Endothelial cell of umbilical vein (primary cell): ENCODE measurements around the gene ATP2C2. TPM values are rescaled to one million over a fixed set of nuclear protein-coding genes. Genes with fewer than 3 reads are reported as not detected.

Experiments
- BruUV-seq: library from RNA; stranded (reverse); fragments of 400-500 nt; replicated peaks from 2 replicates; lab custom pipeline; 2021; lab: Mats Ljungman, UMichigan
- CTCF ChIA-PET: fragments of 300-600, 350-600 bp; sonication (Branson Sonifier 250); formaldehyde crosslinking; loops from one replicate; lab custom pipeline; 2021; ENCODE audit warnings: antibody characterized with exemption, inconsistent platforms; lab: Charles Lee
- POLR2A ChIA-PET: fragments of 300-600, 350-600 bp; sonication (Branson Sonifier 250); formaldehyde crosslinking; loops from one replicate; lab custom pipeline; 2021; ENCODE audit warnings: antibody characterized with exemption, inconsistent platforms; lab: Charles Lee
- DNase-seq: peaks from one replicate; pipeline ENCODE4 v3.0.0-alpha.2; 2011; ENCODE audit warnings: low read depth, low spot score
- FAIRE-seq: peaks from 2 replicates; lab custom pipeline; 2011; peaks lifted over from hg19 to GRCh38; lab: Jason Lieb, UNC
- H2AFZ ChIP-seq: 2 replicates; pipeline ENCODE4 v1.6.0; 2012; ENCODE audit warnings: low read depth, low read length, control low read depth, inconsistent platforms
- H3K27ac ChIP-seq: 2 replicates; pipeline ENCODE4 v1.5.1; 2011; ENCODE audit warnings: low read depth, mild to moderate bottlenecking, control low read depth, low read length, moderate library complexity; ENCODE audit not compliant: insufficient read depth
- H3K27me3 ChIP-seq, 2 experiments: 2 replicates each; pipeline versions ENCODE4 v1.6.0 to v1.6.1; 2011; ENCODE audit warnings: low read length in 2 of 2, mixed read lengths in 1 of 2; ENCODE audit not compliant: control insufficient read depth in 2 of 2, insufficient read depth in 2 of 2
- H3K36me3 ChIP-seq, 2 experiments: 2 replicates in 1 of 2; 3 replicates in 1 of 2; pipeline ENCODE4 v1.5.1; 2011; ENCODE audit warnings: low read length in 2 of 2, mild to moderate bottlenecking in 1 of 2, moderate library complexity in 1 of 2; ENCODE audit not compliant: control insufficient read depth in 2 of 2, insufficient read depth in 2 of 2; ENCODE audit errors: extremely low read depth in 1 of 2
- H3K4me1 ChIP-seq: 3 replicates; pipeline ENCODE4 v1.5.1; 2011; ENCODE audit warnings: mild to moderate bottlenecking, low read length; ENCODE audit not compliant: control insufficient read depth, insufficient read depth; ENCODE audit errors: extremely low read depth
- H3K4me2 ChIP-seq: 2 replicates; pipeline ENCODE4 v1.6.1; 2011; ENCODE audit warnings: low read length, control low read depth, mixed read lengths; ENCODE audit not compliant: insufficient read depth
- H3K4me3 ChIP-seq, 3 experiments: fragments of 200-600 bp in 1 of 3; sonication (generic), shearing (Covaris generic) in 1 of 3; replicated peaks in 1 of 3; 2 replicates each; pipeline ENCODE4 v1.5.1; 2011 to 2016; ENCODE audit warnings: control low read depth in 3 of 3, low read length in 3 of 3, mild to moderate bottlenecking in 2 of 3, inconsistent platforms in 1 of 3, low read depth in 1 of 3, moderate library complexity in 1 of 3; ENCODE audit not compliant: insufficient read depth in 1 of 3
- H3K79me2 ChIP-seq: 2 replicates; pipeline ENCODE4 v1.6.0; 2012; ENCODE audit warnings: low read length, inconsistent platforms; ENCODE audit not compliant: control insufficient read depth, insufficient read depth
- H3K9ac ChIP-seq: replicated peaks from 2 replicates; pipeline ENCODE3; 2011; ENCODE audit warnings: low read length, control low read depth; ENCODE audit not compliant: insufficient read depth; ENCODE audit errors: extremely low read depth
- H3K9me1 ChIP-seq: replicated peaks from 3 replicates; pipeline ENCODE4 v1.6.0; 2011; ENCODE audit warnings: mild to moderate bottlenecking, low read length; ENCODE audit not compliant: control insufficient read depth, insufficient read depth; ENCODE audit errors: extremely low read depth
- H3K9me3 ChIP-seq: replicated peaks from 2 replicates; pipeline ENCODE4 v1.5.1; 2012; ENCODE audit warnings: low read length, inconsistent platforms; ENCODE audit not compliant: control insufficient read depth, insufficient read depth
- H4K20me1 ChIP-seq: replicated peaks from 2 replicates; pipeline ENCODE3; 2011; ENCODE audit warnings: mild to moderate bottlenecking, low read length; ENCODE audit not compliant: control insufficient read depth, insufficient read depth; ENCODE audit errors: extremely low read depth
- CTCF ChIP-seq, 2 donors: IDR thresholded peaks; 1 replicate in 1 of 2; 2 replicates in 1 of 2; pipeline ENCODE4 v1.5.1; 2011; ENCODE audit warnings: low read length in 2 of 2, mild to moderate bottlenecking in 2 of 2, moderate library complexity in 2 of 2, control low read depth in 1 of 2, inconsistent platforms in 1 of 2, low read depth in 1 of 2; ENCODE audit not compliant: insufficient read depth in 1 of 2; ENCODE audit errors: extremely low read depth in 1 of 2
- EZH2 ChIP-seq: IDR thresholded peaks from 2 replicates; pipeline ENCODE4 v1.6.1; 2012; ENCODE audit warnings: borderline replicate concordance, low read depth, mild to moderate bottlenecking, moderate library complexity, low read length, inconsistent platforms; ENCODE audit not compliant: severe bottlenecking
- FOS ChIP-seq: IDR thresholded peaks from 2 replicates; pipeline ENCODE4 v1.6.1; 2011; ENCODE audit warnings: mild to moderate bottlenecking, low read length, moderate library complexity, borderline replicate concordance; ENCODE audit not compliant: insufficient read depth
- GATA2 ChIP-seq: IDR thresholded peaks from 2 replicates; pipeline ENCODE4 v1.7.0; 2011; ENCODE audit warnings: low read depth, mild to moderate bottlenecking, moderate library complexity, mixed read lengths, low read length; ENCODE audit not compliant: insufficient read length, insufficient read depth
- MYC ChIP-seq: IDR thresholded peaks from one replicate; pipeline ENCODE4 v1.6.1; 2011; ENCODE audit warnings: mild to moderate bottlenecking, low read depth, low read length
- POLR2A ChIP-seq: IDR thresholded peaks from 2 replicates; pipeline ENCODE4 v1.6.1; 2012; ENCODE audit warnings: low read depth, mild to moderate bottlenecking, control low read depth, low read length
- POLR2AphosphoS5 ChIP-seq: IDR thresholded peaks from 2 replicates; pipeline ENCODE4 v1.6.1; 2012; ENCODE audit warnings: low read depth, mild to moderate bottlenecking, control low read depth, low read length, moderate library complexity; ENCODE audit not compliant: insufficient read depth
- dilution Hi-C: fragments of 300-500 bp; cut with MboI; formaldehyde crosslinking; loops from one replicate; pipeline ENCODE4 v1.15.0; 2019; ENCODE audit warnings: low sequenced_read_pairs; ENCODE audit not compliant: extremely low pct_ligation_motif_present
- intact Hi-C: fragments of 100-400 bp; cut with micrococcal nuclease; formaldehyde crosslinking; loops from one replicate; pipeline ENCODE4 v1.10.0; 2022
- polyA plus RNA-seq, 4 experiments: library from polyadenylated mRNA; depleted of rRNA in 3 of 4; stranded (reverse) in 3 of 4; unstranded in 1 of 4; fragments of >200 nt; gene quantifications; 2 replicates each; pipeline versions ENCODE4 v1.2.1 to v1.2.3, GENCODE V29; 2011 to 2012; ENCODE audit warnings: missing spikeins in 1 of 4
- total RNA-seq: library from RNA; stranded (reverse); gene quantifications from 2 replicates; pipeline ENCODE4 v1.2.3, GENCODE V29; 2021

The ATP2C2 gene
- total and polyA plus RNA-seq, 2 donors (not counting 3 experiments of a cell fraction or from before 2014, with no cell fraction given): not detected

GRCh38 chr16:84446596-84447392, 78.5 kb downstream of the ATP2C2 start:
- ChIA-PET CTCF (no interaction called here), POLR2A (no interaction called here)
- H3K9me3 ChIP-seq: no peaks in the 10 kb centered on the region
- no peak overlapping the region for H3K4me3 ChIP-seq
- no peaks in the 10 kb centered on the region for H3K9me1 ChIP-seq
- H3K9ac ChIP-seq: no peak overlapping the region
- intact Hi-C loops (no loop called here), dilution Hi-C loops (no loop called here)
- no peak overlapping the region for H3K27ac ChIP-seq
- H3K4me1 ChIP-seq: no peaks in the 10 kb centered on the region
- peaks cover 7 to 11% of the 10 kb centered on the region in 2 experiments for H3K27me3 ChIP-seq
- no peak overlapping the region for H3K4me2 ChIP-seq
- no TSS peak for BruUV-seq
- DNase-seq: no peak
- TF ChIP-seq POLR2A (no peak), FOS (no peak), POLR2AphosphoS5 (no peak), CTCF (IDR thresholded peaks at IDR 0.05; ENCODE audit: extremely low read depth in 1 of 2, insufficient read depth in 1 of 2, low read depth in 1 of 2, low read length in 2 of 2) (no peak), GATA2 (no peak), EZH2 (no peak), MYC (no peak)
- H4K20me1 ChIP-seq: no peaks in the 10 kb centered on the region
- no peaks in the 10 kb centered on the region for H3K79me2 ChIP-seq
- no peak for FAIRE-seq
- H3K36me3 ChIP-seq: no peaks in the 10 kb centered on the region
- H2AFZ ChIP-seq: no peak overlapping the region
